H9 (cell line): Measurements from ENCODE around the gene IER5. TPM values are rescaled to one million over a fixed set of nuclear protein-coding genes. Genes with fewer than 3 reads are reported as not detected.
"Not testable (repeated sequence)": the region's sequence is repeated elsewhere in the genome, so short reads cannot be mapped to it uniquely, and the experiment has no call there.

Source experiments
- DNase-seq: peaks from one replicate; pipeline ENCODE4 v3.0.0-alpha.2; 2017
- H2AFZ ChIP-seq: one replicate; pipeline ENCODE4 v1.6.1; 2013; ENCODE audit warnings: mild to moderate bottlenecking, low read length, control low read depth, moderate library complexity
- H2AK5ac ChIP-seq: 2 replicates; pipeline ENCODE4 v1.6.1; 2013; ENCODE audit warnings: low read length, control low read depth, mixed read lengths; ENCODE audit not compliant: insufficient read length
- H2BK120ac ChIP-seq: one replicate; pipeline ENCODE4 v1.6.1; 2013; ENCODE audit warnings: low read depth, mild to moderate bottlenecking, low read length, control low read depth, inconsistent platforms; ENCODE audit not compliant: poor library complexity, severe bottlenecking
- H2BK12ac ChIP-seq: 2 replicates; pipeline ENCODE4 v1.6.1; 2013; ENCODE audit warnings: low read length, control low read depth, mixed read lengths, low read depth; ENCODE audit not compliant: insufficient read length
- H2BK15ac ChIP-seq: 2 replicates; pipeline ENCODE4 v1.6.1; 2013; ENCODE audit warnings: low read depth, low read length, control low read depth
- H2BK20ac ChIP-seq: one replicate; pipeline ENCODE4 v1.6.1; 2013; ENCODE audit warnings: low read depth, mild to moderate bottlenecking, low read length, control low read depth, inconsistent platforms; ENCODE audit not compliant: poor library complexity, severe bottlenecking
- H2BK5ac ChIP-seq: 2 replicates; pipeline ENCODE4 v1.6.1; 2013; ENCODE audit warnings: low read length, control low read depth, mixed read lengths; ENCODE audit not compliant: insufficient read length
- H3K14ac ChIP-seq: 2 replicates; pipeline ENCODE4 v1.6.1; 2013; ENCODE audit warnings: low read length, control low read depth; ENCODE audit not compliant: insufficient read depth
- H3K18ac ChIP-seq: 2 replicates; pipeline ENCODE4 v1.6.1; 2013; ENCODE audit warnings: low read depth, mild to moderate bottlenecking, mixed read lengths, low read length, control low read depth; ENCODE audit not compliant: insufficient read length
- H3K23ac ChIP-seq: 2 replicates; pipeline ENCODE4 v1.6.1; 2013; ENCODE audit warnings: low read length, control low read depth, mixed read lengths, low read depth; ENCODE audit not compliant: insufficient read length
- H3K23me2 ChIP-seq: 2 replicates; pipeline ENCODE4 v1.6.1; 2013; ENCODE audit warnings: low read depth, mild to moderate bottlenecking, mixed read lengths, low read length, control low read depth; ENCODE audit not compliant: insufficient read length, poor library complexity, severe bottlenecking
- H3K27ac ChIP-seq: 2 replicates; pipeline ENCODE4 v1.5.1; 2013; ENCODE audit warnings: low read length, control low read depth, mixed read lengths, low read depth; ENCODE audit not compliant: insufficient read length
- H3K27me3 ChIP-seq: 2 replicates; pipeline ENCODE4 v1.6.1; 2013; ENCODE audit warnings: low read length, control low read depth, inconsistent platforms; ENCODE audit not compliant: insufficient read depth
- H3K4ac ChIP-seq: 2 replicates; pipeline ENCODE4 v1.6.1; 2013; ENCODE audit warnings: low read depth, mild to moderate bottlenecking, control low read depth, inconsistent platforms, low read length, moderate library complexity
- H3K4me1 ChIP-seq: 2 replicates; pipeline ENCODE4 v1.6.1; 2013; ENCODE audit warnings: low read length, control low read depth, inconsistent platforms; ENCODE audit not compliant: insufficient read depth
- H3K4me2 ChIP-seq: 2 replicates; pipeline ENCODE4 v1.6.1; 2013; ENCODE audit warnings: low read length, control low read depth, mixed read lengths; ENCODE audit not compliant: insufficient read length, insufficient read depth
- H3K56ac ChIP-seq: 2 replicates; pipeline ENCODE4 v1.6.1; 2013; ENCODE audit warnings: low read depth, mild to moderate bottlenecking, mixed read lengths, low read length, control low read depth; ENCODE audit not compliant: insufficient read length
- H3K79me1 ChIP-seq: 2 replicates; pipeline ENCODE4 v1.6.1; 2013; ENCODE audit warnings: low read depth, mild to moderate bottlenecking, moderate library complexity, low read length, control low read depth, inconsistent platforms; ENCODE audit not compliant: insufficient read depth, poor library complexity, severe bottlenecking
- H3K79me2 ChIP-seq: 2 replicates; pipeline ENCODE4 v1.6.1; 2013; ENCODE audit warnings: low read length, control low read depth, inconsistent platforms; ENCODE audit not compliant: insufficient read depth
- H3K9ac ChIP-seq: 2 replicates; pipeline ENCODE4 v1.6.1; 2013; ENCODE audit warnings: low read length, control low read depth, mixed read lengths; ENCODE audit not compliant: insufficient read length; ENCODE audit errors: extremely low read depth
- H3K9me3 ChIP-seq: one replicate; pipeline ENCODE4 v1.6.1; 2013; ENCODE audit warnings: low read depth, low read length, inconsistent platforms; ENCODE audit not compliant: control insufficient read depth
- H3T11ph ChIP-seq: one replicate; pipeline ENCODE4 v1.6.1; 2013; ENCODE audit warnings: mild to moderate bottlenecking, low read length, control low read depth, inconsistent platforms
- H4K20me1 ChIP-seq: one replicate; pipeline ENCODE4 v1.6.1; 2013; ENCODE audit not compliant: control insufficient read depth, insufficient read length, insufficient read depth
- H4K5ac ChIP-seq: 2 replicates; pipeline ENCODE4 v1.6.1; 2013; ENCODE audit warnings: low read depth, mild to moderate bottlenecking, mixed read lengths, low read length, control low read depth; ENCODE audit not compliant: insufficient read length
- H4K8ac ChIP-seq: replicated peaks from 2 replicates; pipeline ENCODE4 v1.6.1; 2013; ENCODE audit warnings: low read length, control low read depth, mixed read lengths, low read depth; ENCODE audit not compliant: insufficient read length
- H4K91ac ChIP-seq: 2 replicates; pipeline ENCODE4 v1.6.1; 2013; ENCODE audit warnings: low read depth, mild to moderate bottlenecking, moderate library complexity, mixed read lengths, low read length, control low read depth; ENCODE audit not compliant: insufficient read length
- H3K27ac Mint-ChIP-seq, 3 experiments: 2 replicates in 2 of 3; 3 replicates in 1 of 3; pipeline ENCODE4 v1.8.0; 2020 to 2021; ENCODE audit warnings: mixed read lengths in 3 of 3, mild to moderate bottlenecking in 1 of 3, moderate library complexity in 1 of 3
- H3K27me3 Mint-ChIP-seq: 2 replicates; pipeline ENCODE4 v1.8.0; 2021; ENCODE audit warnings: low read depth, mild to moderate bottlenecking, moderate library complexity, mixed read lengths
- H3K36me3 Mint-ChIP-seq, 3 experiments: 2 replicates in 2 of 3; 3 replicates in 1 of 3; pipeline ENCODE4 v1.8.0; 2020 to 2021; ENCODE audit warnings: low read depth in 3 of 3, mixed read lengths in 3 of 3; ENCODE audit not compliant: insufficient read depth in 1 of 3
- H3K4me1 Mint-ChIP-seq, 2 experiments: 2 replicates each; pipeline ENCODE4 v1.8.0; 2020; ENCODE audit warnings: mixed read lengths in 2 of 2
- H3K4me3 Mint-ChIP-seq, 2 experiments: 2 replicates in 1 of 2; 3 replicates in 1 of 2; pipeline ENCODE4 v1.8.0; 2020 to 2021; ENCODE audit warnings: mild to moderate bottlenecking in 2 of 2, mixed read lengths in 2 of 2, moderate library complexity in 1 of 2
- H3K9me3 Mint-ChIP-seq, 2 experiments: 2 replicates in 1 of 2; 3 replicates in 1 of 2; pipeline ENCODE4 v1.8.0; 2020; ENCODE audit warnings: mild to moderate bottlenecking in 2 of 2, mixed read lengths in 2 of 2, moderate library complexity in 1 of 2
- WGBS: extraction: QIAGEN DNeasy Blood & Tissue Kit; methylation state at CpG from one replicate; pipeline ENCODE4 v1.1.7; 2013; ENCODE audit warnings: missing lambda C conversion rate, low lambda C conversion rate, mixed read lengths; ENCODE audit not compliant: insufficient read length; ENCODE audit errors: extremely low coverage; 5-methylcytosine and 5-hydroxymethylcytosine counted together
- total RNA-seq: library from RNA; stranded (reverse); gene quantifications from 2 replicates; pipeline ENCODE4 v1.2.1, GENCODE V29; 2021
- TF ChIP-seq, protein P1 (sequence below): fragments of 200-600 bp; sonication (generic); conservative IDR thresholded peaks from 3 replicates; pipeline ENCODE4 v1.8.0; 2021; ENCODE audit warnings: antibody characterized with exemption, mild to moderate bottlenecking

Gene IER5
- total RNA-seq, 1 experiment from 2014 or later: 6.7 TPM

DNA sequence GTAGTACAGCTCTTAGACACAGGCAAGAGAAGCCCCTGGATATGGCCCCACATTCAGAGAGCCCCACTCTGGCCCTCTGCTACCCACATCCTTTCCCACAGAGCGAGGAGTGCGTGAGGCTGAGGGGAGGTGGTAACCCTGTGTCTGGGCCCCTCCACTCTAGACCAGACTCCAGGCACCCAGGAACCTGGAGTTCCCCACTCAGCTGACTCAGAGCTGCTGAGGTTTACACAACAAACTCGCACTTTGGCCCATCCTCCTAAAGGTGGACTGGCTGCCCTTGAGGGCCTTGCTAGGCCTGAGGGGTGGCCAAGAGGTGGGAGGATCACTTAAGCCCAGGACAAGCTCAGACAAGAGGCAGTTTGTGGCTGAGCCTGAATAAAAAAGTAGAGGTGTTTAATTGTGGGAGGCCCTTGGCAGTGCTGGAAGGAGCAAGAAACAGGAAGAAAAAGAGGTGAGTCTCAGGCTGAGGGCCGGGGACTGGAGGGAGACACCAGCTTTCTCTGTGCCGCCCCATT, 44.0 kb upstream of the IER5 start:
- no peaks in the 10 kb centered on the region for H3K79me2 ChIP-seq
- no peaks in the 10 kb centered on the region for H4K20me1 ChIP-seq
- H2AK5ac ChIP-seq: no peak overlapping the region
- no peak overlapping the region for H4K91ac ChIP-seq
- H3K4ac ChIP-seq: no peak overlapping the region
- no peak overlapping the region for H3K4me3 Mint-ChIP-seq
- H3K9me3 Mint-ChIP-seq: peaks cover 0 to 7% of the 10 kb centered on the region in 2 experiments; a peak in 2 of 5 replicates
- no peak overlapping the region for H3K56ac ChIP-seq
- H2BK20ac ChIP-seq: no peak overlapping the region
- H3K9ac ChIP-seq: no peak overlapping the region
- H3T11ph ChIP-seq: no peak overlapping the region
- H2BK15ac ChIP-seq: no peak overlapping the region
- no peak overlapping the region for H4K5ac ChIP-seq
- H3K23ac ChIP-seq: no peak overlapping the region
- no peak overlapping the region for H3K18ac ChIP-seq
- H2AFZ ChIP-seq: no peak overlapping the region
- no peak overlapping the region for H4K8ac ChIP-seq
- DNase-seq: no peak
- H3K23me2 ChIP-seq: no peaks in the 10 kb centered on the region
- no peak overlapping the region for H2BK12ac ChIP-seq
- no peak overlapping the region for H3K27ac ChIP-seq
- WGBS: no CpG with 5 or more reads among the region's 5 CpGs
- H2BK5ac ChIP-seq: no peak overlapping the region
- H3K14ac ChIP-seq: no peak overlapping the region
- H2BK120ac ChIP-seq: no peak overlapping the region
- no peaks in the 10 kb centered on the region for H3K9me3 ChIP-seq
- H3K4me1 ChIP-seq: no peaks in the 10 kb centered on the region
- no peaks in the 10 kb centered on the region for H3K79me1 ChIP-seq
- H3K27ac Mint-ChIP-seq: no peak overlapping the region; a peak in 1 of 7 replicates
- no peaks in the 10 kb centered on the region for H3K27me3 ChIP-seq
- peaks cover 5 to 7% of the 10 kb centered on the region in 2 experiments; a peak in 3 of 4 replicates for H3K4me1 Mint-ChIP-seq
- peaks cover 4% of the 10 kb centered on the region; the same call in 1 of the 2 replicates for H3K27me3 Mint-ChIP-seq
- TF ChIP-seq, protein P1, sequence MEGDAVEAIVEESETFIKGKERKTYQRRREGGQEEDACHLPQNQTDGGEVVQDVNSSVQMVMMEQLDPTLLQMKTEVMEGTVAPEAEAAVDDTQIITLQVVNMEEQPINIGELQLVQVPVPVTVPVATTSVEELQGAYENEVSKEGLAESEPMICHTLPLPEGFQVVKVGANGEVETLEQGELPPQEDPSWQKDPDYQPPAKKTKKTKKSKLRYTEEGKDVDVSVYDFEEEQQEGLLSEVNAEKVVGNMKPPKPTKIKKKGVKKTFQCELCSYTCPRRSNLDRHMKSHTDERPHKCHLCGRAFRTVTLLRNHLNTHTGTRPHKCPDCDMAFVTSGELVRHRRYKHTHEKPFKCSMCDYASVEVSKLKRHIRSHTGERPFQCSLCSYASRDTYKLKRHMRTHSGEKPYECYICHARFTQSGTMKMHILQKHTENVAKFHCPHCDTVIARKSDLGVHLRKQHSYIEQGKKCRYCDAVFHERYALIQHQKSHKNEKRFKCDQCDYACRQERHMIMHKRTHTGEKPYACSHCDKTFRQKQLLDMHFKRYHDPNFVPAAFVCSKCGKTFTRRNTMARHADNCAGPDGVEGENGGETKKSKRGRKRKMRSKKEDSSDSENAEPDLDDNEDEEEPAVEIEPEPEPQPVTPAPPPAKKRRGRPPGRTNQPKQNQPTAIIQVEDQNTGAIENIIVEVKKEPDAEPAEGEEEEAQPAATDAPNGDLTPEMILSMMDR: no peak
- H3K4me2 ChIP-seq: no peak overlapping the region
- H3K36me3 Mint-ChIP-seq: peaks cover 0 to 6% (median 5%) of the 10 kb centered on the region in 3 experiments; a peak in 1 of 7 replicates

DNA sequence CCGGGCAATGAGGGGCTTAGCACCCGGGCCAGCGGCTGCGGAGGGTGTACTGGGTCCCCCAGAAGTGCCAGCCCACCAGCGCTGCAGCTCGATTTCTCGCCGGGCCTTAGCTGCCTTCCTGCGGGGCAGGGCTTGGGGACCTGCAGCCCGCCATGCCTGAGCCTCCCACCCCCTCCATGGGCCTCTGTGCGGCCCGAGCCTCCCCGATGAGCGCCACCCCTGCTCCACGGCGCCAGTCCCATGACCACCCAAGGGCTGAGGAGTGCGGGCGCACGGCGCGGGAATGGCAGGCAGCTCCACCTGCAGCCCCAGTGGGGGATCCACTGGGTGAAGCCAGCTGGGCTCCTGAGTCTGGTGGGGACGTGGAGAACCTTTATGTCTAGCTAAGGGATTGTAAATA, 42.6 kb upstream of the IER5 start:
- H3K27ac ChIP-seq, H2BK15ac ChIP-seq, H3K18ac ChIP-seq, H3K9me3 Mint-ChIP-seq, H4K5ac ChIP-seq, DNase-seq, H4K8ac ChIP-seq, H3K4me1 ChIP-seq, H2BK20ac ChIP-seq, H2BK12ac ChIP-seq, H3K23me2 ChIP-seq, H3K27ac Mint-ChIP-seq, H2BK5ac ChIP-seq, H2AK5ac ChIP-seq, H3K36me3 Mint-ChIP-seq, H3K79me1 ChIP-seq, H2BK120ac ChIP-seq, H3K23ac ChIP-seq, H3K9me3 ChIP-seq, H3K4me2 ChIP-seq, H3K56ac ChIP-seq, H3K27me3 ChIP-seq, H4K20me1 ChIP-seq, H3K27me3 Mint-ChIP-seq, H4K91ac ChIP-seq, H3T11ph ChIP-seq, H3K9ac ChIP-seq, H3K14ac ChIP-seq, H3K4ac ChIP-seq, H3K4me3 Mint-ChIP-seq, H2AFZ ChIP-seq, H3K79me2 ChIP-seq: not testable (repeated sequence)
- H3K4me1 Mint-ChIP-seq: peaks cover 10 to 14% of the 10 kb centered on the region in 2 experiments
- no CpG with 5 or more reads among the region's 22 CpGs for WGBS
